ENCODE data around the gene BCAS3. TPM values are rescaled to one million over a fixed set of nuclear protein-coding genes. Genes with fewer than 3 reads are reported as not detected.

Gene BCAS3
- total and polyA plus RNA-seq, 2 experiments from 2014 or later, result 18.0 to 20.2 TPM

DNA sequence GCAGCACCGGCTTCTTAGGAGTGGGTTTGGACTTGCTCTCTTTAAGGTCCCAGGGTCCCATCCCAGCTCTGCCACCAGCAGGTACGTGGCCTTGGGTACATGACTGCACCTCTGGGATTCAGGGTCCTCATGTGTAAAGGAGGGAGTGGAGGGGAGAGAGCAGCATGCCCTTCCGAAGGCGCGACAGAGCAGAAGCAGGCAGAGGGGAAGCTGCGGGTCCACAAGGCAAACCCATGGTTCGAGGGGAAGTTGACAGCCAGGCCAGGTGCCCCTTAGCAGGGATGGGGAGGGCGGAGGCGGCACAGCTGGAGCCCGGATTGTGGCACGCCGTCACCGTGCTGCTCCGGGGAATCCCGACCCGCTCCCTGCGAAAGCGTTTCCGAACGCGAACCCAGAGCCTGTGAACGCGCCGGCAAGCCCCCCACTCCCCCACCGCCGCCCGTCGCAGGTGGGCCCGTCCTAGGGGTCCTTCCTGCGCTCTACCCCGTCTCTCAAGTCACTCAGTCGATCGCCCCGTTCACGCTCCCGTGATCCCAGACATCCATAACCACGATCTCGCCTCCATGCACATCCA, 717.8 kb downstream of the BCAS3 start:
- TF ChIP-seq EZH2 (IDR thresholded peaks at IDR 0.05; ENCODE audit: insufficient read depth, poor library complexity, severe bottlenecking), result no peak
- no peak for TF ChIP-seq EZH2phosphoT487 (IDR thresholded peaks at IDR 0.05; ENCODE audit: insufficient read depth, low read depth)
- no peaks in the 10 kb centered on the region for H3K9me3 ChIP-seq (ENCODE audit: low read depth)
- DNase-seq, result no peak
- no peaks in the 10 kb centered on the region for H4K20me1 ChIP-seq (ENCODE audit: insufficient read depth)
- H3K4me3 ChIP-seq, result no peak overlapping the region
- in situ Hi-C loops (cut with MboI), result loop anchor here (10.0 to 25.0 kb wide), 2 partner anchors 381 to 683 kb away; no protein-coding TSS in a partner anchor
- WGBS, 2 experiments (ENCODE audit: low coverage in 1 of 2, low lambda C conversion rate in 2 of 2, missing lambda C conversion rate in 2 of 2), result 75 to 83% methylated on average over 28 to 37 of the region's 38 CpGs
- no peaks in the 10 kb centered on the region for H3K27me3 ChIP-seq (replicated peaks; ENCODE audit: insufficient read depth)
- H3K79me2 ChIP-seq (ENCODE audit: insufficient read depth), result peaks cover 16% of the 10 kb centered on the region
- H3K4me1 ChIP-seq (ENCODE audit: insufficient read depth), result no peaks in the 10 kb centered on the region
- no peaks in the 10 kb centered on the region for H3K9me2 ChIP-seq (ENCODE audit: insufficient read depth)
- H2AFZ ChIP-seq, result no peak overlapping the region
- no peak overlapping the region for H3K27ac ChIP-seq
- H3K9ac ChIP-seq, result no peak overlapping the region
- no peaks in the 10 kb centered on the region for H3K36me3 ChIP-seq (ENCODE audit: low read depth)
- H3K4me2 ChIP-seq (ENCODE audit: unreplicated experiment), result no peak overlapping the region
- no peaks in the 10 kb centered on the region for H3F3A ChIP-seq (ENCODE audit: insufficient read depth)

DNA sequence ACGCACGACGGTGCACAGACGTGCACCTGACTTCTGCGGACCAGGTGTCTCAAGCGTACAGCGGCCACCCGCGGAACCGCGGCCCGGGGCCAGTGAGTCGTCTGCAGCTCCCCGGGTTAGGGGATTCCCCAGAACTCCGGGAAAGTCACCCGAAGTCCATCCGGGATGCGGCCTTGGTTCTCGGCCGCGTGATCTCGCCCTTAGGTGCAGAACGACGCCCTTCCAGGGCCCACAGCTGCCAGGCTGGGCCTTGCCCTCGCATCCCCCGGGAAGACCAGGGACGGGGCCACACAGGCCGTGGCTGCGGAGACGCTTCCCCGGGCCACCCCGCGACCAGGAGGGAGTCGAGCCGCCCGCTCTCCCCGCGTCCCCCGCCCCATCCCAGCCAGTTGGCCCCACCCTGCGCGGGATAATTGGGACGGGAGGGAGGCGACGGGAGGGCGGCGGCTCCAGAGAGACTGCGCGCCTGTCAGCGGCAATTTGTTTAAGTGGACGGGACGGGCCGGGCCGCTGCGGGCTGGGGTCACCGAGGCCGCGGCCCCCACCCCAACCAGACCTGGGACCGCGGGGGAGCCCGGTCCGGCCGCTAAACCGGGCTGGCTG, 718.4 kb downstream of the BCAS3 start:
- no peaks in the 10 kb centered on the region for H3F3A ChIP-seq (ENCODE audit: insufficient read depth)
- no peak for TF ChIP-seq EZH2phosphoT487 (IDR thresholded peaks at IDR 0.05; ENCODE audit: insufficient read depth, low read depth)
- TF ChIP-seq EZH2 (IDR thresholded peaks at IDR 0.05; ENCODE audit: insufficient read depth, poor library complexity, severe bottlenecking), result no peak
- no peak overlapping the region for H3K4me3 ChIP-seq
- H3K36me3 ChIP-seq (ENCODE audit: low read depth), result no peaks in the 10 kb centered on the region
- no peak overlapping the region for H3K9ac ChIP-seq
- DNase-seq, result peak; percentile 22
- H3K27ac ChIP-seq, result no peak overlapping the region
- in situ Hi-C loops (cut with MboI), result loop anchor here (10.0 to 25.0 kb wide), 2 partner anchors 381 to 684 kb away; no protein-coding TSS in a partner anchor
- no peaks in the 10 kb centered on the region for H3K9me3 ChIP-seq (ENCODE audit: low read depth)
- peak overlapping the region; percentile 80; the same call in 1 of the 2 replicates for H2AFZ ChIP-seq
- no peaks in the 10 kb centered on the region for H3K27me3 ChIP-seq (replicated peaks; ENCODE audit: insufficient read depth)
- peaks cover 22% of the 10 kb centered on the region for H3K79me2 ChIP-seq (ENCODE audit: insufficient read depth)
- WGBS, 2 experiments (ENCODE audit: low coverage in 1 of 2, low lambda C conversion rate in 2 of 2, missing lambda C conversion rate in 2 of 2), result 22 to 35% methylated on average over 28 to 49 of the region's 63 CpGs
- no peaks in the 10 kb centered on the region for H4K20me1 ChIP-seq (ENCODE audit: insufficient read depth)
- H3K4me2 ChIP-seq (ENCODE audit: unreplicated experiment), result peak overlapping the region; percentile 83
- 0 out of 2 replicates have a peak, but pooled peaks cover under 1% of the 10 kb centered on the region for H3K4me1 ChIP-seq (ENCODE audit: insufficient read depth)
- H3K9me2 ChIP-seq (ENCODE audit: insufficient read depth), result no peaks in the 10 kb centered on the region

DNA sequence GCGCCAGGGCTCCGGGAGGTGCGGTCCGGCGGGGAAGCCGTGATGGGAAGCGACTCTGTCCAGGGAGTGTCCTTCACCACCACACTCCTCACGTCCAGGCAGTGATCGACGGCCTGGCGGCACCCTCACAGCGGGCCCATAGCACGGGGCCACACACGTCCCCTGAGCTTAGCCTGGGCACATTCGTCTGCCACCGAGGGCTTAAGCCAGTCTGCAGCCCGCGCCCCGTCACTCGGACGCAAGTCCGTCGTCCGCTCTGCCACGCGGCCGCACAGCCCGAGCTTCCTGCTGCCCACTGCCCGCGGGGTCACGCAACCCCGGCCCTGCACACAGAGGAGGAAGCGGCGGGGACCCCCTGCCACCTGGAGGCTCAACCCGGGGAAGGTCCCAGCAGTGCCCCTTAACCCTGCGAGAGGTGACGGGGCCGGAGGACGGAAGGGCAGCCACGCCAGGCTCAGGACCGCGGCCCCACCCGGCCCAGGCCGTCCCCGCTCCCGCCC, 719.0 kb downstream of the BCAS3 start:
- DNase-seq, result peak; percentile 36
- Histone ChIP-seq H3K9ac (peak overlapping the region; percentile 50), H4K20me1 (ENCODE audit: insufficient read depth) (no peaks in the 10 kb centered on the region), H3K4me2 (ENCODE audit: unreplicated experiment) (peak overlapping the region; percentile 83), H2AFZ (peak overlapping the region; percentile 80), H3K79me2 (ENCODE audit: insufficient read depth) (peaks cover 28% of the 10 kb centered on the region), H3K4me1 (ENCODE audit: insufficient read depth) (0 out of 2 replicates have a peak, but pooled peaks cover 6% of the 10 kb centered on the region), H3K27ac (no peak overlapping the region), H3F3A (ENCODE audit: insufficient read depth) (no peaks in the 10 kb centered on the region), H3K4me3 (peak overlapping the region; percentile 92), H3K27me3 (replicated peaks; ENCODE audit: insufficient read depth) (no peaks in the 10 kb centered on the region), H3K9me3 (ENCODE audit: low read depth) (no peaks in the 10 kb centered on the region), H3K36me3 (ENCODE audit: low read depth) (no peaks in the 10 kb centered on the region), H3K9me2 (ENCODE audit: insufficient read depth) (no peaks in the 10 kb centered on the region)
- TF ChIP-seq EZH2 (IDR thresholded peaks at IDR 0.05; ENCODE audit: insufficient read depth, poor library complexity, severe bottlenecking) (no peak), EZH2phosphoT487 (IDR thresholded peaks at IDR 0.05; ENCODE audit: insufficient read depth, low read depth) (no peak)
- WGBS, 2 experiments (ENCODE audit: low coverage in 1 of 2, low lambda C conversion rate in 2 of 2, missing lambda C conversion rate in 2 of 2), result 20 to 22% methylated on average over 33 to 43 of the region's 46 CpGs
- in situ Hi-C loops (cut with MboI), result loop anchor here (10.0 to 25.0 kb wide), 2 partner anchors 382 to 684 kb away; no protein-coding TSS in a partner anchor

- no peaks in the 10 kb centered on the region for H3K27me3 ChIP-seq (replicated peaks; ENCODE audit: insufficient read depth)
- DNase-seq, result peak; percentile 54
These were observed 719.6 kb downstream of the BCAS3 start for GRCh38 chr17:61397086-61397842.

More at GRCh38 chr17:61397086-61397842, 719.6 kb downstream of the BCAS3 start:
- H3K4me3 ChIP-seq, result peak overlapping the region; percentile 92
- H4K20me1 ChIP-seq (ENCODE audit: insufficient read depth), result no peaks in the 10 kb centered on the region
- H3K9ac ChIP-seq, result peak overlapping the region; percentile 50
- no peaks in the 10 kb centered on the region for H3K9me2 ChIP-seq (ENCODE audit: insufficient read depth)
- WGBS, 2 experiments (ENCODE audit: low coverage in 1 of 2, low lambda C conversion rate in 2 of 2, missing lambda C conversion rate in 2 of 2), result 7 to 9% methylated on average over 31 to 33 of the region's 67 CpGs
- H3K9me3 ChIP-seq (ENCODE audit: low read depth), result no peaks in the 10 kb centered on the region
- in situ Hi-C loops (cut with MboI), result loop anchor here (10.0 to 25.0 kb wide), 2 partner anchors 382 to 685 kb away; no protein-coding TSS in a partner anchor
- peak overlapping the region; percentile 80 for H2AFZ ChIP-seq
- peak overlapping the region; percentile 83 for H3K4me2 ChIP-seq (ENCODE audit: unreplicated experiment)
- 0 out of 2 replicates have a peak, but pooled peaks cover 10% of the 10 kb centered on the region for H3K4me1 ChIP-seq (ENCODE audit: insufficient read depth)
- no peaks in the 10 kb centered on the region for H3F3A ChIP-seq (ENCODE audit: insufficient read depth)
- peaks cover 34% of the 10 kb centered on the region for H3K79me2 ChIP-seq (ENCODE audit: insufficient read depth)
- no peaks in the 10 kb centered on the region for H3K36me3 ChIP-seq (ENCODE audit: low read depth)
- no peak for TF ChIP-seq EZH2phosphoT487 (IDR thresholded peaks at IDR 0.05; ENCODE audit: insufficient read depth, low read depth)
- no peak for TF ChIP-seq EZH2 (IDR thresholded peaks at IDR 0.05; ENCODE audit: insufficient read depth, poor library complexity, severe bottlenecking)
- H3K27ac ChIP-seq, result no peak overlapping the region
